Astrocyte (in vitro differentiated cells and primary cell): ENCODE data around the gene GPC3.

ENCODE experiments used
- CTCF ChIP-seq: IDR thresholded peaks from 2 replicates; pipeline ENCODE4 v1.5.1; 2011; ENCODE audit warnings: low read depth, mild to moderate bottlenecking, inconsistent platforms, low read length, moderate library complexity; ENCODE audit not compliant: insufficient read depth
- EZH2 ChIP-seq: IDR thresholded peaks from 2 replicates; pipeline ENCODE4 v1.6.1; 2012; ENCODE audit warnings: mild to moderate bottlenecking, low read length, inconsistent platforms; ENCODE audit not compliant: insufficient read depth

GRCh38 chrX:133544115-133544514, 441.3 kb downstream of the GPC3 start:
- no peak for TF ChIP-seq CTCF
- TF ChIP-seq EZH2: no peak
